NCI-H2196 (cell line): ENCODE data around the gene TLX1.

Experiments used
- DNase-seq: peaks from one replicate; lab custom pipeline; 2025; ENCODE audit not compliant: unreplicated experiment; lab: John Stamatoyannopoulos, UW

TLX1 gene

GRCh38 chr10:101111547-101111946, 19.6 kb upstream of the TLX1 start:
- no peak for DNase-seq

DNA sequence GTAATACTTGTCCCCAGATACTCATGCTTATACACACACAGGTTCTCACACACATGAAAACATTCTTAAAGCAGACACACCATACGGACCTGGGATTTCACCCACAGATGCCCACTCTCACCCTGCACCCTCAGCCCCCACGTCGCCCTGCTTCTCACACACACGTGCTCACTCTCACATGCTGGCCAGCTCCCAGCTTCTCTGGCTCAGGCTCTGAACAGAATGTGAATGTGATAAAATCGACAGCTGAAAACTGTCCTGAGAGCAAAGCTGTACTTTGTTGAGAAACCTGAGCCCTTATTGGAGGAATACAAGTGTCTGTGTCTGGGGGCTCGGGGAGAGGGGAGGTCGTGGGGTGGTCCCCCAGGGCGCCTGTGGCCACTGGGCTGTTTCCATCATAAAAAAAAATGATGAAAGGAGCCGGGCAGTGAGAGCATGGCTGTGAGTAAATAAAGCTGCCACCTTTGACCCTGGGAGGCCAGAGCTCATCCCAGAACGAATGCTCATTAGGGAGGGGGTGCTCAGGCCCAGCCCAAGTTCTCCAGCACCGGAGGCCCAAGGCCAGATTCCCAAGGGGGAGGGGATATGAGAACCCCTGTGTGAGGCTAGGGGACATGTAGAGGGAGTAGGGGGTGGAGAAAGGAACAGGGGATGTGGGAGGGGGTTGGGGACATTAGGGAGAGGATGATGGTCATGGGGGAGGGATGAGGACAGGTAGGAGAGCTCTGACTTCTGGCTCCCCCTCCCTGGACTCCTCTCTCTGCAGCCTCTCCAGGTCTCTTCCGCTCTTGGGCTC, 18.1 kb upstream of the TLX1 start:
- DNase-seq: no peak

GRCh38 chr10:101113890-101114403, 17.2 kb upstream of the TLX1 start:
- DNase-seq: no peak

DNA sequence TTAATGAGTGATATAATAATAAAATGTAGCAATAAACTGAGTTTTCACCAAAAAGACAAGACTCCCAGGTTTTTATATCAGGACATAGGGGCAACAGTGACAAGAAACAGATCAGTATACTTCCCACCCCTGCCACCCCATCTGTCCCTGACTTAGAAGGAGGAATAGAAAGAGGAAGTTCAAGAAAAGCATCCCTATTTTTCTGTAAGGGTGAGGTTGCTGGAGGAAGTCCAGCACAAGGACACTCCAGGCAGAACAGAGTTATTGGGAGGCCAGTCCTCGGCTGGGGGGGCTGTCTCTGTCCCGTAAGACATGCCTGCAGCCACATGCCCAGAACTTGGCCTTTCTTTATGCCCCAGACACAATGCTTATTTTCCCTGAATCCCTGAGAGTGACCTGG, 16.5 kb upstream of the TLX1 start:
- DNase-seq: no peak

- DNase-seq: no peak
These were observed 14.3 kb upstream of the TLX1 start for GRCh38 chr10:101116754-101117153.

GRCh38 chr10:101118031-101118430, 13.1 kb upstream of the TLX1 start:
- no peak for DNase-seq

DNA sequence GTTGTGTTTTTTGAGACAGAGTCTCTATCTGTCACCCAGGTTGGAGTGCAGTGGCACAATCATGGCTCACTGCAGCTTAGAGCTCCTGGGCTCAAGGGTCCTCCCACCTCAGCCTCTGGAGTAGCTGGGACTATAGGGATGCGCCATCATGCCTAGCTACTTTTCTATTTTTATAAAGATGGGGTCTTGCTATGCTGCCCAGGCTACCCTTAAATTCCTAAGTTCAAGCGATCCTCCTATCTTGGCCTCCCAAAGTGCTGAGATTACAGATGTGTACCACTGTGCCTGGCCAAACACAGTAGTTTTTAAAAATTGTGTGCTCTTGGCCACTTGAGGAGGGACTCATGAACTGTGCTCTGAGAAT, 10.6 kb upstream of the TLX1 start:
- DNase-seq: no peak

DNA sequence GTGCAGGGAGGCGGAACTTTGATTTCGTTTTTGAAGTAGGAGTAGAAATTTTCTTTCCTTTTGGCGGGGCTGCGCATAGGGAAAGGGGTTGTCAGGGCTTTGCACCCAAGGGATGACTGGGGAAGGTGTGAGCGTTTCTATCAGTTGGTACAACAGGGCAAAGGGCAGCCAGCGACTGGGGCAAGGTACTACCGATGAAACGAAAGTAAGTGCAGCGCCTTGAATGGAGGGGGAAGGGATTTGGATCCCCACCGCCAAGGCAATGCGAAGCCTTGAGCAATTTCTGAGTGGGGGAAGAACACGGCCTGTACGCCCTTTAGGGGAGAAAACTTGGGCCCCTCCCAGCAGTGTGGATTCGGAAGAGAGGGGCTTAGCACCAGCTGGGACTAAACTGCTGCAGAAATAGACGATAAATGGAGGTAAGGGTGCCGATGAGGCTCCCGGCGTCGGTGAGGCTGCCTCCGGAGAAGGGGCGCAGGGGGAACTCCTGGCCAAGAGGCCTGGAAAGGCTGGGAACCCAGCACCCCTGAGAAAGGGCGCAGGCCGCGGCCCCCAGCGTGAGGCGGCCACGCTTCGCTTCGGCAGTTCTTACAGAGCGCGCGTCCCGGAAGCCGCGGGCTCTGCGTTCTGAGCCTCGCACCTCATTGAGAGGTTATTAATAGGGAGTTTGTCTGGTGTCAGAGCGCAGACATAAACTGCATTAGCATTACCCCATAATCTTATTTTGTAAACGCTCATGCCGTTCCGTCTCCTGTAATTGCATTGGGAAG, 10.0 kb upstream of the TLX1 start:
- DNase-seq: no peak

GRCh38 chr10:101121654-101122031, 9.5 kb upstream of the TLX1 start:
- DNase-seq: no peak

DNA sequence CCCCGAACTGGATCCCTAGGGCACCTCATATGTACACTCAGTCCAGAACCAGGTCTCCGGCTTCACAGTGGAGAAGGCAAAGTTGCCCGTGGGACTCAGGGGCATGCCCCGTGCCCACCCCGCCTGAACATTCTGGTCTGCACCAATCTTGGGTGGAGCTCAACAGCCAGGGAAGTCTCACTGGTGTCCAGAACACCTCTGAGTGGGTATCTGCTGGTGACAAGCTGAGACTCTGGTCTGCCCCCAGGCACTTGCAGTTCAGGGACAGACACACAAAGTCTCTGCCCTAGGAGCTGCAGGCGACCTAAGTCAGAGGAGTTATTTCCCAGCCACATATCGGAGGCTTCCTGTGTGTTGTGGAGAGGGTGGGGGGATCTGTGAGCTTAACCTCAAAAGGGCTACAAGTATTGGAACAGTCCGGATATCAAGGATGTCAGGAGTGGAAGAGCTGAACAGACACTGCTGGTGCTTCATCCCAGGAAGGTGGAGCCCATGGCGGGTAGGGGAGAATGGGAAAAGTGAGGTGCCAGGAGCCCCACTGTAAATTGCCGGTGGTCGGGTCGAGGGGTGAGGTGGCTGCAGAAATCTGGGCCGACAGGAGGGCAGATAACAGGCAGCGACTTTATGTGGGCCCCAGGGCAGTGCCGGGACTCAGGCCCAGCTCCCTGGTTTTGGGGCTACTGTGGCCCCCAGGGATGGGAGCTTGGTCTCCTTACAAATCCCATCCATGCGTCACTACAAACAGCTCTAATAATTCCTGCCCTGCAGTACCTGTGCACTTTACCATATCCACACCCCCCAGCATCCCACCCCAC, 8.6 kb upstream of the TLX1 start:
- DNase-seq: no peak

DNA sequence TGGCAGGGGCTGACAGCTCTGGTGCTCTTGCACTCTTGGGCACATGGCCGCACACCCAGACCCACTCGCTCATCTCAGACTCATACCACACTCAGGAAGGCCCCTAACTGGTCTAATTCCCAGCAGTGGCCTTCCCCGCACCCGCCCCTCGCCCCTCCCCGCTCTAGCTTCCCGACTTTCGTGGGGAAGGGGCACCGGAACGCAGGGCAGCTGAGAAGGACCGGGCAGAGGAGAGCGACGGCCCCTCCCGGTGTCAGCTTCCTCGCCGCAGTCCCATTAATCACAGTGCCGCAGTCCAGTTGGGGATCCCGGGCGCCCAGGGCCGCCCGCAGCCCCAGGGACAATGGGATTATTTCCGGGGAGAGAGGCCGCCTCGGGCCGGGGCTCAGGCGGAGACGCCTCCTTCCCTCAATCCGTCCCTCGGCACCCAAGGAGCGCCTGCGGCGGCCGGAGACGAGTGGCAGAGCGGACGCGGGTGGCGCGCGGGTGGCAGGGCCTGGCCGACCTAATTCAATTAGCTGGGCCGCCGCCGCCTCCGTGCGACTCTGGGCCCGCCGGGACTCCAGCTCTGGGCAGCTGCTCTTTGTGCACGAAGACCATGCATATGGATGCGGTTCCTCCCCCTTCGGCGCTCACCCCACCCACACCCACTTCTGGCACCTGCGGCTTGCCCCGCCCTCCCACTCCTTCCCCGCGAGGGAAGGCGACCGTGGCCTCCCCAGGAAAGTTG, 7.8 kb upstream of the TLX1 start:
- DNase-seq: no peak

GRCh38 chr10:101123815-101124617, 7.1 kb upstream of the TLX1 start:
- no peak for DNase-seq

DNA sequence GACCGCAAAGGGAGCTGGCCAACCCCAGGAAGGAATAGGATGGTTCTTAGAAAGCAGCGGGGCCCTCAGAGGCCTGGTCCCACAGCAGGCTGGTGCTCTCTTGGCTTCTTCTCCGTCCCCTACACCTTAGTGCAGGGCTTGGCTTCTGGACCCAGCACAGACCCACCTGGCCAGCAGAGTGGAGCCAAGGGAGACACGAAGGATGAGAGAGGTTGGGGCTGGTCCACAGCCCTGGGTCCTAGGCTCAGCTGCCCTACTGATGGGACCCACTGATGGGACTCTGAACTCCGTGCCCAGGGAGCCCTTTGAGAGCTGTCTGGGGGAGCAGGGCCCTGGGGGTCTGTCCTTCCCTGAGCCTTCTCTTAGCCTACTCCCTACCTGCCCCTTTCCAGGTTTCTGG, 6.2 kb upstream of the TLX1 start:
- no peak for DNase-seq

DNA sequence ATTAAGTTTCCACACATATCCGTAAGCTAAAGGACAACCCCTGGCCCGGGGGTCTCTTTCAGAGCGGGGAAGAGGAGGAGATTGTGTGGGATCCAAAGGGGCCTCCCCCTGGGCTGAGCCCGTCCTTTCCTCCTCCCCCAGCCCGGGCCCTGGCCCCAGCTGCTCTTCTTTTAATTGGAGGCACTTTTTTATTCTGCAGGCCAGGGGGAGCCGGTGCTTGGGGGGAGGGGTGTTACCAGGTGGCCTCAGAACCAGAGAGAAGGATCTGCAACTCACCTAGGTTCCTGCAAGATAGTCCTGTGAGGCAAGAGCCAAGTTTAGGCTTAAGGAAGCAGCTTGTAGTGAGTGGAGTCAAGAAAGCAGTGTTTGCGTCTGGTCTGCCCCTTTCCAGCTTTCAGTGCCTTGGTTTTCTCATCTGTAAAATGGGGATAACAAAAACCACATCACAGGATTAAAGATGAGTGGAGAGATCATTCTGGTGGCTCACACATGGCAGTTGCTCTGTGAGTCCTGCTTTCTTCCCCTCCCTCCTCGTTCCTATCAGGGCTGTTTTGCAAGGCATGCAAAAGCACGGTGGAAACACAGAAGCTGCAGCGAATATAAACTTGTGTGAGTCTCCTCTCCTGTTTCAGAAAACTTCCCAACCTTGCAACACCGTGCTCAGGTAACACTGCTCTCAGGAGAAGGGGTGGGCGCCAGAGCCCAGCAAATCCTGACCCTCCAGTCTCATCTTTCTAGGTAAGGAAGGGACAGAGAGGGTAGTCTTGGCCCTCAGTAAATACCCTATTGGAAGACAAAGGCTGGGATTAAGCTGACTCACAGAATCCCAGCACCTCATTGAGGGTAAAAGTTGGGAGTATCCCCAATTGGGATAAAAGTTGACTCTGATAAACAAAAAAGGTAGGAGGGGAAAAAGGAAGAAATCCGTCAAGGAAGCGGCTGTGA, 4.1 kb upstream of the TLX1 start:
- DNase-seq: no peak

GRCh38 chr10:101130141-101130540, 959 bp upstream of the TLX1 start:
- DNase-seq: no peak

GRCh38 chr10:101131962-101132635, 999 bp downstream of the TLX1 start:
- DNase-seq: no peak

DNA sequence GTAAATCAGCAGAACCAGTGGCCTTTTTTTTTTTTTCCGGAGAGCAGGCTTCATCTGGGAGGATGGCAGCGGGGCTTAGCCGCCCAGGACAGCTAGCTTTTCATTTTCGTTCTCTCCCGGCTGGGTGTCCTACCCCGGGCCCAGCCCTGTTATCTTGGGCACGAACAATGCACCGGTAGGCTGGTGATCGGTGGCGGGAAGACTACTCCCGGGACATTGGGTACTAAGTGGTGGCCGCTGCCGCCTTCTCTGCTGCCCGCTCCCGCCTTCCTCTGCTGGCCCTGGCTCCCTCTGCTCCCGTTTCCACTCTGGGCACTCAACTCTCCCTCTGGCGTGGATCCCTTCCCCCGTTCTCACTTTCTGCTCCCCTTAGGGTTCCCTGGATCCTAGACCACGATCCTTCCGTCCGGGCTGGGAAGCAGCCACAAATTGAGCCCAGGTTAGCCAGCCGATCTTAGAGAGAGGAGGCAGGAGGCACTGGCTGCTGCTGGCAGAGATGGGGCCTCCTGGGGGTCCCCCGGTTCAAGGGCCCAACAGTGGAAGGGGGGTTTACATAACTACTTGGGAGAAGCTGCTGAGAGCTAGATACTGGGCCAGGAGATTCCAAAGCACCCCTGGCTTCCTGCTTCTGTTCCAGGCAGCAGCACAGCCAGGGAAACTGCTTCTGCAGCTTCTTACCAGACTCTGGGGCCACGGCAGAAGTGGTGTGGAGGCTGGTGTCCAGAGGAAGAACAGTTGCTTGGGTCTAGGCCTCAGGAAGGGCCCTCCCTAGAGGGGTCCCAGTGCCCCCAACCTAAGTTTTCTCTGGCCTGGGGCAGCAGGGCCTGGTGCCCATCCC, 1.8 kb downstream of the TLX1 start:
- no peak for DNase-seq
